Jurkat, Clone E6-1 (cell line): ENCODE measurements around the gene LSG1. TPM values are rescaled to one million over a fixed set of nuclear protein-coding genes. Genes with fewer than 3 reads are reported as not detected.
A peak's percentile ranks its signal among the peaks of the same experiment; 100 is the strongest.

Source experiments
- DNase-seq: peaks from one replicate; pipeline ENCODE4 v3.0.0-alpha.2; 2011; ENCODE audit warnings: low read depth, low spot score
- H3K4me3 ChIP-seq: 2 replicates; pipeline ENCODE4 v1.5.1; 2011; ENCODE audit warnings: mild to moderate bottlenecking, low read length, control low read depth, moderate library complexity
- polyA plus RNA-seq: library from polyadenylated mRNA; unstranded; fragments of >200 nt; gene quantifications from one replicate; pipeline ENCODE4 v1.2.1, GENCODE V29; 2012; ENCODE audit warnings: missing spikeins; ENCODE audit not compliant: insufficient read length, insufficient read depth

LSG1 gene
- polyA plus RNA-seq, result 33.7 TPM

- DNase-seq, result peak; percentile 94
- H3K4me3 ChIP-seq, result peak within 1 kb of the TSS; percentile 99
Measured at GRCh38 chr3:194671900-194672808, at the start of gene LSG1. TSS of gene LSG1 (minus strand) at chr3:194672191. CDS start at chr3:194672162, 29 bp downstream.

- H3K4me3 ChIP-seq, result no peak overlapping the region
- no peak for DNase-seq
Measured at GRCh38 chr3:194720048-194720447, 48.1 kb upstream of the LSG1 start.

GRCh38 chr3:194718079-194718478 is 46.1 kb upstream of the LSG1 start:
- DNase-seq, result no peak
- no peak overlapping the region for H3K4me3 ChIP-seq

GRCh38 chr3:194715022-194715800 is 43.2 kb upstream of the LSG1 start:
- H3K4me3 ChIP-seq, result no peak overlapping the region
- no peak for DNase-seq

- DNase-seq, result no peak
- no peak overlapping the region for H3K4me3 ChIP-seq
Measured at GRCh38 chr3:194714564-194714963, 42.6 kb upstream of the LSG1 start.

- H3K4me3 ChIP-seq, result no peak overlapping the region
- DNase-seq, result no peak
Measured at GRCh38 chr3:194714137-194714455, 42.1 kb upstream of the LSG1 start.

GRCh38 chr3:194713299-194714136 is 41.5 kb upstream of the LSG1 start:
- no peak overlapping the region for H3K4me3 ChIP-seq
- DNase-seq, result no peak

- DNase-seq, result no peak
- no peak overlapping the region for H3K4me3 ChIP-seq
Measured at GRCh38 chr3:194711913-194712312, 39.9 kb upstream of the LSG1 start.

GRCh38 chr3:194711286-194711685 is 39.3 kb upstream of the LSG1 start:
- H3K4me3 ChIP-seq, result no peak overlapping the region
- DNase-seq, result no peak

GRCh38 chr3:194707147-194707540 is 35.2 kb upstream of the LSG1 start:
- no peak overlapping the region for H3K4me3 ChIP-seq
- DNase-seq, result no peak

- H3K4me3 ChIP-seq, result no peak overlapping the region
- no peak for DNase-seq
Measured at GRCh38 chr3:194705761-194706160, 33.8 kb upstream of the LSG1 start.

- no peak overlapping the region for H3K4me3 ChIP-seq
- no peak for DNase-seq
Measured at GRCh38 chr3:194705227-194705626, 33.2 kb upstream of the LSG1 start.

- H3K4me3 ChIP-seq, result no peak overlapping the region
- DNase-seq, result no peak
Measured at GRCh38 chr3:194702545-194702944, 30.6 kb upstream of the LSG1 start.

- no peak for DNase-seq
- H3K4me3 ChIP-seq, result no peak overlapping the region
Measured at GRCh38 chr3:194696702-194697101, 24.7 kb upstream of the LSG1 start.

GRCh38 chr3:194691481-194692283 is 19.7 kb upstream of the LSG1 start:
- no peak overlapping the region for H3K4me3 ChIP-seq
- no peak for DNase-seq

- no peak for DNase-seq
- H3K4me3 ChIP-seq, result no peak overlapping the region
Measured at GRCh38 chr3:194690501-194691372, 18.7 kb upstream of the LSG1 start.

GRCh38 chr3:194689493-194689944 is 17.5 kb upstream of the LSG1 start:
- H3K4me3 ChIP-seq, result no peak overlapping the region
- peak; percentile 11 for DNase-seq

- H3K4me3 ChIP-seq, result no peak overlapping the region
- DNase-seq, result no peak
Measured at GRCh38 chr3:194688946-194689345, 17.0 kb upstream of the LSG1 start.
